HepG2 (cell line): ENCODE measurements around the gene DDIAS.

Source experiments
- ATF6 ChIP-seq: sonication (generic); formaldehyde crosslinking; conservative IDR thresholded peaks from 2 replicates; pipeline ENCODE4 v1.4.0; 2020; ENCODE audit warnings: missing genetic modification reagents
- SAP130 ChIP-seq: IDR thresholded peaks from 2 replicates; pipeline ENCODE4 v1.6.1; 2016; ENCODE audit warnings: low read depth
- SNAI1 ChIP-seq: sonication (generic); formaldehyde crosslinking; IDR thresholded peaks from 2 replicates; pipeline ENCODE4 v1.5.0; 2020; ENCODE audit warnings: mild to moderate bottlenecking, missing genetic modification reagents, borderline replicate concordance
- TAF1 ChIP-seq: sonication (generic); formaldehyde crosslinking; IDR thresholded peaks from 2 replicates; pipeline ENCODE4 v1.4.0; 2020; ENCODE audit warnings: missing genetic modification reagents
- ZNF224 ChIP-seq: sonication (generic); formaldehyde crosslinking; IDR thresholded peaks from 2 replicates; pipeline ENCODE4 v1.5.0; 2020; ENCODE audit warnings: mild to moderate bottlenecking, missing genetic modification reagents
- ZNF367 ChIP-seq: sonication (generic); formaldehyde crosslinking; IDR thresholded peaks from 2 replicates; pipeline ENCODE4 v1.4.0; 2020; ENCODE audit warnings: missing genetic modification reagents, borderline replicate concordance
- ZNF577 ChIP-seq: sonication (generic); formaldehyde crosslinking; IDR thresholded peaks from 2 replicates; pipeline ENCODE4 v1.4.0; 2020; ENCODE audit warnings: mild to moderate bottlenecking, low read depth, missing genetic modification reagents, borderline replicate concordance
- ZNF766 ChIP-seq: sonication (generic); formaldehyde crosslinking; IDR thresholded peaks from 2 replicates; pipeline ENCODE4 v1.5.0; 2020; ENCODE audit warnings: missing genetic modification reagents, borderline replicate concordance
- TF ChIP-seq, protein P1 (sequence below): sonication (generic); formaldehyde crosslinking; IDR thresholded peaks from 2 replicates; pipeline ENCODE4 v1.5.0; 2020; ENCODE audit warnings: mild to moderate bottlenecking, missing genetic modification reagents, moderate library complexity
- TF ChIP-seq, protein P2 (sequence below): fragments of 450-650 bp; IDR thresholded peaks from 2 replicates; pipeline ENCODE4 v1.6.1; 2017
- TF ChIP-seq, protein P3 (sequence below): sonication (generic); formaldehyde crosslinking; IDR thresholded peaks from 2 replicates; pipeline ENCODE4 v1.4.0; 2020; ENCODE audit warnings: missing genetic modification reagents

DNA sequence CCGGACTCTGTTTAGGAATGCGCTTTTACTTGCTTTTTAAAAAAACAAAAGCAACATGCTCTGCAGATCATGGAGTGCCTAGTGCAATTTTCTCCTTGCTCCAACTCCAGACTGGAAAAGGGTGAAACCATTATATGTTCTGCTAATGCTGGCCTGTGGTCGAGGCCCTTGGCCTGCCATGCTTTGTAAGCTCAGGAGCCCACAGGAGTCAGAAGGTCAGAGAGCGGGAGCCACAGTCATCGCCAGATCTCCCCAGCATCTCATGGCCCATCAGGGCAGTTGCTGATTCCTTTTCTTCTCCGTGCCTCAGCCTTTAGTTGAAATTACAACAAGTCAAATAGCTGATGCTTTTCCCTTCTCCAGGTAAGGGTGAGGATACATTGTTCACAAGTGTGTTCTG, 80.3 kb downstream of the DDIAS start:
- TF ChIP-seq ATF6 (CRISPR knock-in tag) (no peak), SNAI1 (CRISPR knock-in tag) (no peak), TAF1 (no peak), ZNF224 (CRISPR knock-in tag) (no peak), SAP130 (CRISPR knock-in tag) (no peak), ZNF766 (CRISPR knock-in tag) (no peak), ZNF367 (no peak), ZNF577 (CRISPR knock-in tag) (no peak)
- TF ChIP-seq, protein P1, sequence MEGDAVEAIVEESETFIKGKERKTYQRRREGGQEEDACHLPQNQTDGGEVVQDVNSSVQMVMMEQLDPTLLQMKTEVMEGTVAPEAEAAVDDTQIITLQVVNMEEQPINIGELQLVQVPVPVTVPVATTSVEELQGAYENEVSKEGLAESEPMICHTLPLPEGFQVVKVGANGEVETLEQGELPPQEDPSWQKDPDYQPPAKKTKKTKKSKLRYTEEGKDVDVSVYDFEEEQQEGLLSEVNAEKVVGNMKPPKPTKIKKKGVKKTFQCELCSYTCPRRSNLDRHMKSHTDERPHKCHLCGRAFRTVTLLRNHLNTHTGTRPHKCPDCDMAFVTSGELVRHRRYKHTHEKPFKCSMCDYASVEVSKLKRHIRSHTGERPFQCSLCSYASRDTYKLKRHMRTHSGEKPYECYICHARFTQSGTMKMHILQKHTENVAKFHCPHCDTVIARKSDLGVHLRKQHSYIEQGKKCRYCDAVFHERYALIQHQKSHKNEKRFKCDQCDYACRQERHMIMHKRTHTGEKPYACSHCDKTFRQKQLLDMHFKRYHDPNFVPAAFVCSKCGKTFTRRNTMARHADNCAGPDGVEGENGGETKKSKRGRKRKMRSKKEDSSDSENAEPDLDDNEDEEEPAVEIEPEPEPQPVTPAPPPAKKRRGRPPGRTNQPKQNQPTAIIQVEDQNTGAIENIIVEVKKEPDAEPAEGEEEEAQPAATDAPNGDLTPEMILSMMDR (CRISPR knock-in tag): no peak
- TF ChIP-seq, protein P2, sequence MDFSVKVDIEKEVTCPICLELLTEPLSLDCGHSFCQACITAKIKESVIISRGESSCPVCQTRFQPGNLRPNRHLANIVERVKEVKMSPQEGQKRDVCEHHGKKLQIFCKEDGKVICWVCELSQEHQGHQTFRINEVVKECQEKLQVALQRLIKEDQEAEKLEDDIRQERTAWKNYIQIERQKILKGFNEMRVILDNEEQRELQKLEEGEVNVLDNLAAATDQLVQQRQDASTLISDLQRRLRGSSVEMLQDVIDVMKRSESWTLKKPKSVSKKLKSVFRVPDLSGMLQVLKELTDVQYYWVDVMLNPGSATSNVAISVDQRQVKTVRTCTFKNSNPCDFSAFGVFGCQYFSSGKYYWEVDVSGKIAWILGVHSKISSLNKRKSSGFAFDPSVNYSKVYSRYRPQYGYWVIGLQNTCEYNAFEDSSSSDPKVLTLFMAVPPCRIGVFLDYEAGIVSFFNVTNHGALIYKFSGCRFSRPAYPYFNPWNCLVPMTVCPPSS: no peak
- TF ChIP-seq, protein P3, sequence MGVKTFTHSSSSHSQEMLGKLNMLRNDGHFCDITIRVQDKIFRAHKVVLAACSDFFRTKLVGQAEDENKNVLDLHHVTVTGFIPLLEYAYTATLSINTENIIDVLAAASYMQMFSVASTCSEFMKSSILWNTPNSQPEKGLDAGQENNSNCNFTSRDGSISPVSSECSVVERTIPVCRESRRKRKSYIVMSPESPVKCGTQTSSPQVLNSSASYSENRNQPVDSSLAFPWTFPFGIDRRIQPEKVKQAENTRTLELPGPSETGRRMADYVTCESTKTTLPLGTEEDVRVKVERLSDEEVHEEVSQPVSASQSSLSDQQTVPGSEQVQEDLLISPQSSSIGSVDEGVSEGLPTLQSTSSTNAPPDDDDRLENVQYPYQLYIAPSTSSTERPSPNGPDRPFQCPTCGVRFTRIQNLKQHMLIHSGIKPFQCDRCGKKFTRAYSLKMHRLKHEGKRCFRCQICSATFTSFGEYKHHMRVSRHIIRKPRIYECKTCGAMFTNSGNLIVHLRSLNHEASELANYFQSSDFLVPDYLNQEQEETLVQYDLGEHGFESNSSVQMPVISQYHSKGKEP (CRISPR knock-in tag): no peak
